Choroid plexus epithelial cell (primary cell): Measurements from ENCODE around the gene TRA2B.

Experiments used
- DNase-seq: peaks from one replicate; pipeline ENCODE4 v3.0.0-alpha.2; 2010; ENCODE audit warnings: low read depth
- H3K4me3 ChIP-seq: 2 replicates; pipeline ENCODE4 v1.5.1; 2011; ENCODE audit warnings: low read depth, mild to moderate bottlenecking, control low read depth, low read length, moderate library complexity
- TF ChIP-seq, protein P1 (sequence below): conservative IDR thresholded peaks from 2 replicates; pipeline ENCODE4 v1.5.1; 2011; ENCODE audit warnings: low read depth, mild to moderate bottlenecking, control low read depth, inconsistent platforms, low read length, moderate library complexity

Gene TRA2B

DNA sequence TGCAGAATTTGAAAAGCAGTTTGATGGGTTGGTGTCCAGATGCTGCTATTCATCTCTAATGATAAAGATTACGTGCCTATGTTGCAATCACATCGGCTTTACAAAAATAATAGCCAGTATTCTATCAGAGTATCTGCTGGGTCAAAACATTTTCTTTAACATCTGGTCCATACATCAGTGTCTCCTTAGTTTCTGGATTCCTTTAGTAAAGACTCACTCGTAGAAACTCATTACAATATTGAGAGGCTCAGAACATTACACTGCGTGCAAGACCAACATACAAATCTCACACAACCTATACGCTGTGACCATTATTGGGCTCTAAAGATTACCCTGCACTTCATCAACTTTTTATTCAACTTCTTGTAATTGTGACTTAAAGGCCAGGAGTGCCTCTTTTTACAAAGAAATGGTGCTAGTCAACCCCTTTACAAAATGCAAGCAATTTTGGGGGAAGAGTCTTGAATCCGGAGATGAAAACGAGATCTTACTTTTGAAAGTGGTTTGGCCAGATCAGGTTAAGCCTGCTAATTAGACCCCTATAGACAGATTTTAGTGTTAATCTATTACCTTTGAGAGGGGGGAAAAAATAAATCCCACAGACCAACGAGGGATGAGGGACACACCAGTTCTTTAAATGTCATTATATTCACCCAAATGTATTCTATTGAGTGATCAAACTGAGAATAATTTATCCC is 2.9 kb downstream of the TRA2B start:
- DNase-seq, result no peak
- peak overlapping the region; percentile 100 for H3K4me3 ChIP-seq
- TF ChIP-seq, protein P1, sequence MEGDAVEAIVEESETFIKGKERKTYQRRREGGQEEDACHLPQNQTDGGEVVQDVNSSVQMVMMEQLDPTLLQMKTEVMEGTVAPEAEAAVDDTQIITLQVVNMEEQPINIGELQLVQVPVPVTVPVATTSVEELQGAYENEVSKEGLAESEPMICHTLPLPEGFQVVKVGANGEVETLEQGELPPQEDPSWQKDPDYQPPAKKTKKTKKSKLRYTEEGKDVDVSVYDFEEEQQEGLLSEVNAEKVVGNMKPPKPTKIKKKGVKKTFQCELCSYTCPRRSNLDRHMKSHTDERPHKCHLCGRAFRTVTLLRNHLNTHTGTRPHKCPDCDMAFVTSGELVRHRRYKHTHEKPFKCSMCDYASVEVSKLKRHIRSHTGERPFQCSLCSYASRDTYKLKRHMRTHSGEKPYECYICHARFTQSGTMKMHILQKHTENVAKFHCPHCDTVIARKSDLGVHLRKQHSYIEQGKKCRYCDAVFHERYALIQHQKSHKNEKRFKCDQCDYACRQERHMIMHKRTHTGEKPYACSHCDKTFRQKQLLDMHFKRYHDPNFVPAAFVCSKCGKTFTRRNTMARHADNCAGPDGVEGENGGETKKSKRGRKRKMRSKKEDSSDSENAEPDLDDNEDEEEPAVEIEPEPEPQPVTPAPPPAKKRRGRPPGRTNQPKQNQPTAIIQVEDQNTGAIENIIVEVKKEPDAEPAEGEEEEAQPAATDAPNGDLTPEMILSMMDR, result no peak

DNA sequence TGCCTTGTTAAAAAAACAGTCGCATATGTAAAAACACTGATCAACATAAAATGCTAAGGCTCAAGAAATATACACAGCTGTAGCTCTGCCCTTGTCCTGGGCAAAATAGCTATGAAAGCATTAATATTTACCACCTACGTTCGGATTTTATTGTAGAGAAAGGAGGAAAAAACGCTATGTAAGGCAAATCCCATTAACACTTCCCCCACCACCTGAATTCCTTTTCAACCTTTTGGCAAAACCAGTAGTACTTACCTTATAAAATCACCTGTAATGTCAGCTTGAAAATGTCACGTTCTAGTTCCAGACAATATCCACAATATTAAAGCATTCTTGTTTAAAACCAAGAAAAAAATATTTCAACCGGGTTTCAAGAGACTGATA is 3.6 kb downstream of the TRA2B start:
- DNase-seq, result no peak

DNA sequence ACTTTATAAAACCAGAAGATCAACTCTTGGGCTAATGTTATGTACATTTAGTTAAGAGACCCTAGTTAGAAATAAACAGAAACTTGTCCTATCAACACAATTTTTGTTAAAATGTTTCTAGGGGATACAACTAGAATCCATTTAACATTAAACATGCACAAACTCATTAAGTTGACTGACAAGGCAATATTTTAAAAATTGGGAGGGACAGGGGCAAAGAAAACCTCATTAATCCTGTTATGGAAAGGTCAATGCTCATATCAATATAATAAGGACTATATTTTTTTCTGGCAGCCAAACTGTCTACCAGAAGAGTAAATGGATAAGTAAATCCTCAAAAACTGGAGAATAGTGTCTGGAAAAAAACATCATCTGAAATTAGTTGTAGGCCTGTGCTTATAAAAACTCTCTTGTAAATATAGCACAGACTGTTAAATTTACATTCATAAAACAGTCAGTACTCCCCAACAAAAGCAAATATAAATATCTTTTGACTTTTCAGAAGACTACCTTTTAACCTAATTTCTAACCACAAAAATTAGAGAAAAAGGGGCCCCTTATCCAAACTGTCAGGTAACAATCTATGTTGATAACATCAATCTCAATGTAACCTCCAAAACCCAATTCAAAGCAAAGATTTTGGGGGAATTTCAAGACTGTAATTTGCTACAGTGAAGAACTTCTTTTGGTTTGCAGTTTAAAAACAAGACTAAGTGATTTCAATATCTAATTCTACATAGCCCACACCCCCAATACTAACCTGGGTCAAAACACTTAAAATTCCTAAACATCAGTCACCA is 4.2 kb downstream of the TRA2B start:
- H3K4me3 ChIP-seq, result peak overlapping the region; percentile 100
- TF ChIP-seq, protein P1, result no peak
- no peak for DNase-seq

More for the DNA sequence above, 3.6 kb downstream of the TRA2B start:
- H3K4me3 ChIP-seq, result peak overlapping the region; percentile 100
- TF ChIP-seq, protein P1, result no peak

DNA sequence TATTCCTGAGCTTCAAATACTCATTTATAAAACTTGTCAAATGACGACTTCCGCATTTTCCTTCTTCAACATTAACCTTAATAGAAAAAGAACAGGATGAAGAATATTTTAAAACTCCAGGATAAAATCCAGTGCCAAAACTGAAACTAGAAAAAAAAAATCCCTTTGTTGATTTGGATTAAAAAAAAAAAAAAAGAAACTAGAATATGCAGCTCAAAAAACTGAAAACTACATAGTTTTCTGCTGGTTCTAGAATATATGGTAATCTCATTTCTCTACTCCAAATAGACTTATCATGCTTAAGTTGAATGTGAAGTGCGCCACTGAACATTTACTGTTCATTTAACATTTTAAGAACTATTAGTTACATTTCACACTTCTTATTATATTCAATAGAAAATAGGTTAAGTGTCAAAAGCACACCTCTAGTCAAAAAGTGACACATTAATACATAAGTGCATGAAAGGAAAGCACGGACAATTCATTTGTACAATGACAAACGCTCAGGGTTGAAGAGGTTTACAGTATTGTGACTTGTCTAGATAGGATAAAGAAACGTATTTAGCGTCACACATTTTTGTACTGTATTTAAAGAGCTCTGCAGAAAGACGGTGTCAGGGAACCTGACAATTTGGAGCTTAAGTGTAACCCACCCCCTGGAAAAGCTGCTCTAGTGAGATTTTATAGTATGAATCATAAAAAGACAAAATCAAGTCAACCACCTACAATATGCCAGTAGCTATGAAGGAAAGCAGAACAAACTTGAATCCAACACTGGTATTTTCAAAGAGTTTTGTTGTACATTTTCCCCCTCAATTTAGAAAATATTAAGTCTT is 5.8 kb downstream of the TRA2B start:
- peak overlapping the region; percentile 18 for H3K4me3 ChIP-seq
- DNase-seq, result no peak
- TF ChIP-seq, protein P1, result no peak

DNA sequence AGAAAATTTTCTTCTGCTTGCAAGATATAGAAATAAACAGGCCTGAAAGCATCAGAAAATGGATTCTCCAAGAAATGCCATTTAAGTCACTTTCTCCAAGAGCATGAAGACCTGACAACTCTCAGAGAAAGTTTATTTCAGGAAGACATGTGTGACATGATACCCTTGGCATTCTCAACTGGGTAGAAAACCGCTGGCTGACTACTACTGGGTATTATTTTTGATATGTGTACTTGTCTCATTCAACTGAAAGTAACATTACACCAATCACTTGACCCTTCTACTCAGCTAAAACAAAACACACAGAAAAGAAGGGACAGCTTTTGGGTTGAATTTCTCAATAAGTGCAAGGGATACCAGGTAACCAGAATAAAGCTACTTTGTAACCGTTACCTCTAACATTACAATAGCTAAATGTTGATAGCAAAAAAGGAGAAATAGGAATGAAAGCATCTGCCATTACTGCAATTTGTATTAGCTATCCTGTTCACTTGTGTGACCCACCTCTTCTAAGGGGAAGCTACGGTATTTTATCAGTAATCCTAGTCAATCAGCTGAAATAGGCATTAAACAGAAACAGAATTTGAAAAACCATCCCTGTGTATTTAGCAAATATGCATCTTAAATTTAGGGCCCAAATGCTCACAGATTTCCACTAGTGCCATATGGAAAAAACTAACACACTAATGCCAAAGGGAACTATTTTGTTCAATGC is 7.3 kb downstream of the TRA2B start:
- peak; percentile 48 for DNase-seq
- TF ChIP-seq, protein P1, result no peak
- H3K4me3 ChIP-seq, result no peak overlapping the region
